ENCODE measurements around the gene SSX2IP.
A peak's percentile ranks its signal among the peaks of the same experiment; 100 is the strongest.
"Not testable (repeated sequence)": the region's sequence is repeated elsewhere in the genome, so short reads cannot be mapped to it uniquely, and the experiment has no call there.

The SSX2IP gene

GRCh38 chr1:84674705-84675104 lies 15.6 kb downstream of the SSX2IP start:
- no peak for DNase-seq

DNA sequence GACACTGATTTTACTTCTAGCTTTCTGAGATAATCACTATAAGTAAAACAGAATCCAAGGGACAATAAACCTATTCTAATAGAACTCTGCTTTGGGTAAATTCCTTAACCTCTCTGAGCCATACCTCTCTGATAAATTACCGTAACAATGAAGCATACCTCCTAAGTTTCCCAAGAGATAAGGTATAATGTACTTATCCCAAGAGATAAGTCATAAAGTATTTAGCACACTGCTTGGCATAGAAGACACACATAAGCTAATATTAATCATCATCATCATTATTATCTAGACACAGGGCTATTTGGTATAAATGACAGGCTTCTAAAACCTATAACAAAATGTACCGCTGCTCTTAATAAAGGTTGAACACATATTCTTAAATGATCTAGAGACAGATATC lies 16.2 kb downstream of the SSX2IP start:
- DNase-seq, result no peak

DNA sequence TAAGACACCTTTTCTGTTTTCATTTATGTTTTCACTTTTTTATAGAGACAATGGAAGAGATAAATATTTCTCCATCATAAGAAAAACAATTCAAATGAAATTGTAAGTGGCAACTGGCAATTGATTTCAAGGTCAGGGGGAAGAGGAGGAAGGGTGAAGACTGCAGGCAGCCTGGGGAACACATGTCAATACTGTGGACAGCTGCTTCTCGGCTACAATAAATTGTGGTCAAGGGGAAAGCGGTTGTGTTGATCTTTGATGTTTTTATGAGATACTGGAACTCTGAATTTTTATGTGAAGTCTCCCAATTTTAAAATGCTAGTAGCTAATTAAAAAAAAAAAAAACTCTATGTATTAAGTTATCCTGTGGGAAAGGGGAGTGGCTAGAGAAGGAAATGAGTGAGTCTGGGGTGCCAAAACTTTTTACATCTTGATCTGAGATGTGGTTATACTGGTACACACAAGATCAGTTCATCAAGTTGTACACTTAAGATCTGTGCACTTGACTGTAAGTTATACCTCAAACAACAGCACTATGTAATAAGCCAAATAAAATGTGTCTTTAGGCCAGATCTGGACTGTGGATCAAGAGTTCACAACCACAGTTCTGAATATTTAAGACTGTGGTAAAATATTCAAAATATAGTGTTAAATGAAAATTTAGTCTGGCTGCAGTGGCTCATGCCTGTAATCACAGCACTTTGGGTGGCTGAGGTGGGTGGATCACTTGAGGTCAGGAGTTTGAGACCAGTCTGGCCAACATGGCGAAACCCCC lies 18.0 kb downstream of the SSX2IP start:
- DNase-seq, result no peak

DNA sequence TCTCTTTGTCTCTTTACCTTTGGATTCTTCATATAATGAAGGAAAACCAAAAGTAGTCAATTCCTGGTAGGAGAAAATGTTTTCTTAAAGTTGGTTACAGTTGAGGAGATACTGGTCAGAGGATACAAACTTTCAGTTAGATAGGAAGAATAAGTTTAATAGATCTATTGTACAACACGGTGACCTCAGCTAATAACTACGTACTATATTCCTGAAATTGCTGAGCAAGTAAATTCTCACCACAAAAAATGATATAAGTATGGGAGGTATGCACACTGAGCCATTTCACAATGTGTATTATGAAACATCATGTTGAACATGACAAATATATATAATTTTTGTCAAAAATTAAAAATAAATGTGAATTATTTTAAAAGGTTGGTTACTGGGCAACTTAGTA lies 20.4 kb downstream of the SSX2IP start:
- no peak for DNase-seq

DNA sequence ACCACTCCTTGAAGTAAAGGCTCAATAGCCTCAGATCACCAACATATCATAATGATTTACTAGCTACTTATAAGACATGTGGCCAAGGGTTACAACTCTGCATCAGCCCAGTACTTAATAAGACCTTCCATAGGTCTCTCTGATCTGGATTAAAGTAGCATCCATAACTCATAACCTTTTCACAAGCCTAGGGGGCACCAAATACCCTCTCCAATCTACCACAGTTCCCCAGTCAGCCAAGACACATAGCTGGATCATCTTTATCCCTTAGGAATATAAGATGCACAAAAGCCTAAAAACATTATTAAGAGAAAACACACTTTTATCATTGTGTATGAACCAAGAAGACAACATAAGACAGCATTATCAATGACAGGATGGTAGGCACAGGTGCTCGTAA lies 22.1 kb downstream of the SSX2IP start:
- peak in 1 of 2 experiments; percentile 5 for DNase-seq

DNA sequence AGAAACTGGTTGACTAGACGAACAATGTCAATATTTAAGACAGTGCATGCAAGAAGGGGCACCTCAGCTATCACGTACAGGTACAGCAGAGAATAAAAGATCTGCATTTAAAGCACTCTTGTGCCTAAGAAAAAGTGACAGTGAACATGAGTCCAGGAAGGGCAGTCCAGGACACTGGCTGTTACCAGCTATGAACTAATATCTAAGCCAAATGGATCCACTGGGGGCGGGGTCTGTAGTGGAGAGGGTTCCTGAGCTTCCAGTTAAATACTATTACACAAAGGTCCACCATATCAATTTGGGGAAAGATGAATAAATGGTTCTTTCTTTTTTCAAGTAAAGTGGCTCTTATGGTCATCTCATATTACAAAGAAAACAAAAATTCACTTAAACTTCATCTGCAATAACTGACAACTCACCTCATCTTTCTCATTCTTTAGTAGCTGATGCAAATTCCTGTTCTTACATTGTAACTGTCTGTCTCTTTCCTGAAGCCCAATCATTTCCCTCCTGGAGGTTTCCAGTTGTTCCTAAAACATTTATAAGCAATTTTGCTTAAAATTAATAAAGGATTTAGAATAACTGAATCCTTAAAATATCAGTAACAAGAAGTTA lies 24.5 kb downstream of the SSX2IP start:
- DNase-seq, result no peak

- peak; percentile 6 to 17 for DNase-seq
Observed at GRCh38 chr1:84653130-84653677, 37.1 kb downstream of the SSX2IP start.

GRCh38 chr1:84644472-84644871 lies 45.8 kb downstream of the SSX2IP start:
- DNase-seq, result no peak

DNA sequence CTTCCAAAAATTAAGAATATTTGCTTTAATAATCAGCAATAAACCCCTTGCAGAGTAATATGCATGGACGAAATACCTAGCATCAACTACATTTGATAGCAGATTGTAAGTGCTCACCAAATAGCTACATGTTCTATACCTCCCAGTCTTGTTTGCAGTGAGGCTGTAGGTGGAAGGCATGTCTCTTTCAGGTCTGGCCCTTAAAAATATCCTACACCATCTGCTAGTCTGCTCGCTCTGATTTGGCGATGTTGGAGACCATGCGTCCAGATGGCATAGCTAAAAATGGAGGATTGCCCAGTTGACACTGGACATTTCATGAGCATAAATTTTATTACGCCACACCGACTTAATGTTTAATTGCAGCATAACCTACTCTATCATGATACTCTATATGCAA lies 47.1 kb downstream of the SSX2IP start:
- no peak for DNase-seq

DNA sequence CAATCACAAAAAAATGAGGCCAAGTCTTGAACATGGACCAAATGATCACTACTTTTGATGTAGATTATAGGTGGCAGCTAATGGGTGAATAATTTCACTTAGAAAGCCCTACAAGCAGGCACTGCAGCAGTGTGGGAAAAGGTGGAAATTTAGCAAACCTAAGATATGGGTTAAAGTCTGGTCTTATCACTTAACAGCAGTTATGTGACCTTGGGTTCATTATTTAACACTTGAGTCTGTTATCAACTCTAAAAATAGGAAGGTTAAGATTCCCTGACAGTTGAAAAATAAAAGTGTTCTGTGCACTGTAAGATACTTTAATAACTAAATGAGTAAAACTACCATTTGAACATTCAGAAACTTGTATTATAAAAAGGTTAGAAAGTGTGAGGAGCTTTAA lies 47.5 kb downstream of the SSX2IP start:
- no peak for DNase-seq

DNA sequence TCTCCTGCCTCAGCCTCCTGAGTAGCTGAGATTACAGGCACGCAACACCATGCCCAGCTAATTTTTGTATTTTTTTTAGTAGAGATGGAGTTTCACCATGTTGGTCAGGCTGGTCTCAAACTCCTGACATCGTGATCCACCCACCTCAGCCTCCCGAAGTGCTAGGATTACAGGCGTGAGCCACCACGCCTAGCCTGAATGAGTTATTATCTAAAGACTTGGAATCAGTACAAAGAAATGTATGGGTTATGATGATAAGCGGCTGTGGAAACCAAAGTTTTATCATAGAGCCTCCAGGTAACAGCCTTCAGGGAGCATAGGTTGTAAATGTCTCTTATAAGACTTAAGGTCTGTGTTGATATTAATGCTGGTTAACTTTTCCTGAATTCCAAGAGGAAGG lies 50.5 kb downstream of the SSX2IP start:
- DNase-seq, result not testable (repeated sequence)

DNA sequence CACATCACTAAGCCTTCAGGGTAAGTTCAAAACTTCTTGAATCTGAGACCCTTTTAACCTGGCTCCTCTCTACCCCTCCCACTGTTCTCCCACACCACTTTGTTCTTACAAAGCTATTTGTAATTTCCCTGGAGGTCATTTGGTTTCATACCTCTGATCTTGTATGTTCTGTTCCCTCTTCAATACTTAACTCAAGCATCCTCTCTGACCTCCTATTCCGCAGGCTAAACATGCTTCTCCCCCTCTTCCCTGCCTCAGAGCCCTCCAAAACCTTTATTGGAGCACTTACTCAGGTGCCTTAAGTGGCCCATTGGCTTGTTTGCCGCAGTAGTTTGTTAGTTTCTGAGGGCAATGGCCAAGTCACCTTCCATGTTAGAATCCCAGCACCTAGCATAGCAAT lies 54.8 kb downstream of the SSX2IP start:
- DNase-seq, result no peak

DNA sequence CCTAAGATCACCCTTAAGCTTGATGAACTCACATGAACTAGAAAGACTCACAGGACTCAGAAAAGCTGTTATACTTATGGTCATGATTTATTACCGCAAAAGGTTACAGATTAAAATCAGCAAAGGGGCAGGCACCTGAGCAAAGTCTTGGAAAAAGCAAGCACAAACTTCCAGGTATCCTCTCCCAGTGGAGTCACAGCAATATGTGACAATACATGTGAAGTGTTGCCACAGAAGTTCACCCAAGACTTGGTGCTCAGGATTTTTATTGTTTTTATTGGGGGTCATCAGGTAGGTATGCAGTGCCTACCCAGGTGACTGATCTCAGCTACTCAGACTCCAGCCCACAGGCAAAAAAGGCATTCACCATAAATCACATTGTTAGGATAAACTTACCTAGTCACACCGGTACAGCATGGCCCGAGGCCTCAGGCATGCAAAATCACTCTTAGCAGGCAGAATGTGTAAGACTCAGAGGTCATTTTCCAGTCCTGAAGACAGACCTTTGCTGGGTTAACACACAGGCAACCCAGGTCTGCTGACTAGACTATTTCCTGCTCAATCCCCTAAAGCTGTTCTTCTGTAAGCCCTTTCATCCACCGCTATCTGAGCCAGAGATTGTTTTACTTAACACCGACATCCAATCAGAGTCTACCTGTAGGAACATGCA lies 55.6 kb downstream of the SSX2IP start:
- no peak for DNase-seq

DNA sequence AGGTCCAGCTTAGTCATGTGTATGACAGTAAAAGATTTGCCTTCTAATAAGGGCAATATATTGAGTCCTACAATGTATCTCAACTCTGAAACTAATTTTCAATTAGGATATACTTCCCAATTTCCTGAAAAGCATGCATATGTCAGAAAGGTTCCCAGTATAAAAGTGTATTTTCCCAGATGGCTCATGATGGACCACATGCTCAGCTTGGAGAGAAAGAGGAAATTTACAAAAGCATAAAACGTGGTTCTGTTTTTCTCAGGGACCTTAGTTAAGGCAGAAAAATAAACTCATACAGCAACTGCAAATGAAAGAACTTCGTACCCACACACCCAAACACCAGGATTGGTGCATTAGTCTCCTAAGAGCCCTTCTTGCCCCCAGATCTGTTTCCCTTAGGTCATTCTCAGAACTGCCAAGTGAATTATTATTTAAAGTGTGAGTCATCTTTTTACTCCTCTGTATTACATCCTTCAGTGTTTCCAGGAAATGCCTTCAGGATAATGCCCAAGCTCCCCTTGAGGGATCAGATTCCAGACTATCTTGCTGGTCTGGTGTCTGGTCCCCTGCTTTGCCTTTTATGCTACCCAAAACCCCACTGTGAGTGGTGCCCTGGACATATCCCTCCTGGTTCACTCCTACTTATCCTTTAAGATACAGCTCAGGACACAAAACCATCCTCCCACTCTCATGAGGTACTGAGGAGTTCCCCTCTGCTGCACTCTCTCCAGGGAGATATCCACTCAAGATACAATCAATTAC lies 57.4 kb downstream of the SSX2IP start:
- DNase-seq, result no peak

DNA sequence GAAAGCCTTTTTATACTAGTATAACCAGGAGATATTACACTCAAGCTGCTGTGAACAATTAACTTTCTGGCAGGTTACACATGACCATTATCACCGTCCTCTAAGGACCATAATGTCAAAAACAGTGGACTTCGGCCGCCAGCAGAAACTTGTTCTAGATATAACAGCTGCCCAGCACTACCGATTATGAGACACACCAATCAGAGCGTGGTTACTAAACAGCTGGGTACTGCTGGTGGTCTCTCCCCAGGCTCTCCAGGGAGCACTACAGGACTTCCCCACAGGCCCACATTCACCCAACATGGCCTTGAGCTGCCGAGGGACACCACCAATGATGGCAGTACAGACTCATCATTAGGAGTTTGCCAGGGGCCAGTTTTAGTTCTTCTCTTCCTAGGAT lies 58.1 kb downstream of the SSX2IP start:
- no peak for DNase-seq

GRCh38 chr1:84624876-84625275 lies 65.4 kb downstream of the SSX2IP start:
- no peak for DNase-seq

GRCh38 chr1:84621553-84621952 lies 68.7 kb downstream of the SSX2IP start:
- no peak for DNase-seq

DNA sequence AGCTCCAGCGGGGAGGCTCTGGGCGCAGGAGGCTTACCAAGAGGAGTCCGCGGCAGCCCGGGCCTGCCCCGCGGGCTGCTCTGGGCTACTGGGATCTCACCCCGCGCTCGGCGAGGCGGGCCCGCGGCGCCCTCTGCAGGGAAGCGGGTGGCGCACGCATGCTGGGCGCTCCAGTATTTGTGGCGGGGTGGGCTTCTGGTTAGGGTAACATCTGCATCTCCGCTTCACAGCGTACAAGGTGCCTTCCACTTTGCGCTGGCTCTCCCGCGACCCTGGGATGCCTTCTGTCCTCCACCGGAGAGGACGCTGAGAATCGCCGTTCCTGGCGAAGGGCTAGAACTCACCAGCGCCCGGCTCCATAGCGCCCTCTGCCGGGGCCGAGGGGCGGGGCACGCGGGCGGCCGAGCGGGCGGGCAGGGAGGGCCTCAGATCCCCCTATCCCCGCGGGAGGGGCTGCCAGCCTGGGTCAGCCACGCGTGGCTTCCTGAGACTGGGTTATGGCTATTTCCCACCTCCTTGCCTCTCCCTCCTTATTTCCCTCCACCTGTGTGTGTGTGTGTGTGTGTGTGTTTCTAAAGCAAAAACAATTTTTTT lies 69.4 kb downstream of the SSX2IP start:
- DNase-seq, result peak; percentile 68 to 76

- peak; percentile 60 to 67 for DNase-seq
Observed at GRCh38 chr1:84619383-84620102, 70.7 kb downstream of the SSX2IP start.

- no peak for DNase-seq
Observed at GRCh38 chr1:84617349-84617748, 72.9 kb downstream of the SSX2IP start.

- DNase-seq, result no peak
Observed at GRCh38 chr1:84615790-84616189, 74.5 kb downstream of the SSX2IP start.

GRCh38 chr1:84613887-84614286 lies 76.4 kb downstream of the SSX2IP start:
- no peak for DNase-seq

All from AML-193 (cell line).